CD14-positive monocyte (primary cell): ENCODE results near the gene MANF. TPM values are rescaled to one million over a fixed set of nuclear protein-coding genes. Genes with fewer than 3 reads are reported as not detected.

Source experiments
- DNase-seq, 3 donors: peaks; one replicate each; pipeline ENCODE4 v3.0.0-alpha.2; 2011 to 2022
- H2AFZ ChIP-seq: 2 replicates; pipeline ENCODE4 v1.6.0; 2012; ENCODE audit warnings: mild to moderate bottlenecking, low read depth, low read length, inconsistent platforms; ENCODE audit not compliant: insufficient read depth, poor library complexity, severe bottlenecking
- H3K27ac ChIP-seq, 2 donors: 1 replicate in 1 of 2; 2 replicates in 1 of 2; pipeline ENCODE4 v1.5.1; 2012 to 2013; ENCODE audit warnings: low read length in 2 of 2, control low read depth in 1 of 2, inconsistent platforms in 1 of 2, low read depth in 1 of 2, mild to moderate bottlenecking in 1 of 2
- H3K27me3 ChIP-seq, 2 donors: one replicate each; pipeline versions ENCODE4 v1.6.0 to v1.6.1; 2011 to 2013; ENCODE audit warnings: low read length in 2 of 2; ENCODE audit not compliant: control insufficient read depth in 2 of 2, insufficient read depth in 2 of 2
- H3K36me3 ChIP-seq, 2 donors: replicated peaks in 1 of 2; 1 replicate in 1 of 2; 2 replicates in 1 of 2; pipeline versions ENCODE4 v1.5.1 to v1.6.1; 2012 to 2013; ENCODE audit warnings: low read length in 2 of 2, control low read depth in 1 of 2, inconsistent platforms in 1 of 2, mild to moderate bottlenecking in 1 of 2; ENCODE audit not compliant: insufficient read depth in 2 of 2, control insufficient read depth in 1 of 2
- H3K4me1 ChIP-seq, 2 donors: 1 replicate in 1 of 2; 2 replicates in 1 of 2; pipeline versions ENCODE4 v1.5.1 to v1.6.1; 2012 to 2013; ENCODE audit warnings: low read length in 2 of 2, control low read depth in 1 of 2, inconsistent platforms in 1 of 2, mild to moderate bottlenecking in 1 of 2, moderate library complexity in 1 of 2; ENCODE audit not compliant: insufficient read depth in 2 of 2, control insufficient read depth in 1 of 2
- H3K4me2 ChIP-seq: replicated peaks from 2 replicates; pipeline ENCODE3; 2012; ENCODE audit warnings: low read length, moderate library complexity, mild to moderate bottlenecking; ENCODE audit not compliant: poor library complexity, severe bottlenecking; ENCODE audit errors: extremely low read depth
- H3K4me3 ChIP-seq, 3 experiments: fragments of 200-600 bp in 1 of 3; sonication (generic) in 1 of 3; replicated peaks in 1 of 3; 1 replicate in 2 of 3; 2 replicates in 1 of 3; pipeline ENCODE4 v1.5.1; 2011 to 2013; ENCODE audit warnings: low read length in 3 of 3, mild to moderate bottlenecking in 3 of 3, control low read depth in 2 of 3, low read depth in 2 of 3, inconsistent platforms in 1 of 3, moderate library complexity in 1 of 3
- H3K79me2 ChIP-seq: 2 replicates; pipeline ENCODE4 v1.6.0; 2012; ENCODE audit warnings: mild to moderate bottlenecking, control low read depth, inconsistent platforms, low read length, moderate library complexity; ENCODE audit not compliant: insufficient read depth
- H3K9ac ChIP-seq: 2 replicates; pipeline ENCODE4 v1.6.0; 2017; ENCODE audit warnings: low read length, mild to moderate bottlenecking; ENCODE audit not compliant: insufficient read depth, poor library complexity, severe bottlenecking
- H3K9me3 ChIP-seq, 2 donors: replicated peaks in 1 of 2; 1 replicate in 1 of 2; 2 replicates in 1 of 2; pipeline versions ENCODE4 v1.5.1 to v1.6.1; 2012 to 2013; ENCODE audit warnings: low read length in 2 of 2, control low read depth in 1 of 2; ENCODE audit not compliant: control insufficient read depth in 1 of 2, insufficient read depth in 1 of 2
- H4K20me1 ChIP-seq: 2 replicates; pipeline ENCODE4 v1.6.0; 2012; ENCODE audit warnings: mild to moderate bottlenecking, low read length, control low read depth, moderate library complexity; ENCODE audit not compliant: insufficient read depth
- H3K27ac Mint-ChIP-seq, 7 donors: one replicate each; pipeline ENCODE4 v1.8.0; 2020; ENCODE audit warnings: mild to moderate bottlenecking in 7 of 7, mixed read lengths in 7 of 7, moderate library complexity in 6 of 7, inconsistent platforms in 2 of 7
- H3K27me3 Mint-ChIP-seq, 3 donors: one replicate each; pipeline ENCODE4 v1.8.0; 2021 to 2022; ENCODE audit warnings: low read depth in 3 of 3, mild to moderate bottlenecking in 3 of 3, mixed read lengths in 3 of 3, moderate library complexity in 3 of 3, inconsistent platforms in 1 of 3
- H3K36me3 Mint-ChIP-seq, 2 donors: one replicate each; pipeline ENCODE4 v1.8.0; 2020; ENCODE audit warnings: mixed read lengths in 2 of 2, inconsistent platforms in 1 of 2, mild to moderate bottlenecking in 1 of 2
- H3K4me1 Mint-ChIP-seq: one replicate; pipeline ENCODE4 v1.8.0; 2020; ENCODE audit warnings: mild to moderate bottlenecking, mixed read lengths
- H3K4me3 Mint-ChIP-seq, 2 donors: one replicate each; pipeline ENCODE4 v1.8.0; 2020; ENCODE audit warnings: mild to moderate bottlenecking in 2 of 2, mixed read lengths in 2 of 2, moderate library complexity in 1 of 2
- H3K9me3 Mint-ChIP-seq, 7 donors: one replicate each; pipeline ENCODE4 v1.8.0; 2020 to 2022; ENCODE audit warnings: mixed read lengths in 7 of 7, mild to moderate bottlenecking in 6 of 7, moderate library complexity in 6 of 7, inconsistent platforms in 2 of 7
- WGBS: methylation state at CpG from one replicate; pipeline ENCODE4 v1.1.5; 2013; ENCODE audit warnings: missing lambda C conversion rate; ENCODE audit not compliant: insufficient coverage; 5-methylcytosine and 5-hydroxymethylcytosine counted together
- intact Hi-C, 2 donors: fragments of 100-400 bp; cut with micrococcal nuclease; formaldehyde crosslinking; loops; one replicate each; pipeline versions ENCODE4 v1.15.0 to v1.15.1; 2023
- polyA plus RNA-seq, 3 donors: library from polyadenylated mRNA; depleted of rRNA in 1 of 3; unstranded in 2 of 3; stranded (reverse) in 1 of 3; fragments of 300-500 nt in 2 of 3; fragments of >200 nt in 1 of 3; fragmentation: Illumina TruSeq in 2 of 3; gene quantifications; 1 replicate in 2 of 3; 2 replicates in 1 of 3; pipeline ENCODE4 v1.2.3, GENCODE V29; 2012 to 2021
- TF ChIP-seq, protein P1 (sequence below): fragments of 200-600 bp; IDR thresholded peaks from one replicate; pipeline ENCODE4 v1.8.0; 2022; ENCODE audit warnings: antibody characterized with exemption, mild to moderate bottlenecking

The MANF gene
- polyA plus RNA-seq, 3 donors, result 14.1 to 30.2 (median 23.6) TPM

GRCh38 chr3:51390246-51391074, 5.4 kb downstream of the MANF start:
- TF ChIP-seq, protein P1, sequence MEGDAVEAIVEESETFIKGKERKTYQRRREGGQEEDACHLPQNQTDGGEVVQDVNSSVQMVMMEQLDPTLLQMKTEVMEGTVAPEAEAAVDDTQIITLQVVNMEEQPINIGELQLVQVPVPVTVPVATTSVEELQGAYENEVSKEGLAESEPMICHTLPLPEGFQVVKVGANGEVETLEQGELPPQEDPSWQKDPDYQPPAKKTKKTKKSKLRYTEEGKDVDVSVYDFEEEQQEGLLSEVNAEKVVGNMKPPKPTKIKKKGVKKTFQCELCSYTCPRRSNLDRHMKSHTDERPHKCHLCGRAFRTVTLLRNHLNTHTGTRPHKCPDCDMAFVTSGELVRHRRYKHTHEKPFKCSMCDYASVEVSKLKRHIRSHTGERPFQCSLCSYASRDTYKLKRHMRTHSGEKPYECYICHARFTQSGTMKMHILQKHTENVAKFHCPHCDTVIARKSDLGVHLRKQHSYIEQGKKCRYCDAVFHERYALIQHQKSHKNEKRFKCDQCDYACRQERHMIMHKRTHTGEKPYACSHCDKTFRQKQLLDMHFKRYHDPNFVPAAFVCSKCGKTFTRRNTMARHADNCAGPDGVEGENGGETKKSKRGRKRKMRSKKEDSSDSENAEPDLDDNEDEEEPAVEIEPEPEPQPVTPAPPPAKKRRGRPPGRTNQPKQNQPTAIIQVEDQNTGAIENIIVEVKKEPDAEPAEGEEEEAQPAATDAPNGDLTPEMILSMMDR, result no peak
- Histone ChIP-seq H3K9ac (peak overlapping the region; percentile 48), H3K4me3 (peak overlapping the region; percentile 4 to 74 (median 14)), H4K20me1 (peaks cover 71% of the 10 kb centered on the region), H3K79me2 (peaks cover 79% of the 10 kb centered on the region), H3K4me2 (peak overlapping the region; percentile 72), H2AFZ (peak overlapping the region; percentile 77), H3K27me3 (no peaks in the 10 kb centered on the region), H3K9me3 (no peaks in the 10 kb centered on the region), H3K4me1 (peaks cover 45 to 57% of the 10 kb centered on the region in 2 donors), H3K27ac (peak overlapping the region; percentile 21 to 72), H3K36me3 (peaks cover 39 to 48% of the 10 kb centered on the region in 2 donors)
- no peak for DNase-seq
- Mint-ChIP-seq H3K9me3 (peaks cover 0 to 3% (median 0%) of the 10 kb centered on the region in 7 donors), H3K36me3 (peaks cover 45 to 53% of the 10 kb centered on the region in 2 donors), H3K4me1 (peaks cover 63% of the 10 kb centered on the region), H3K27me3 (peaks cover 0 to 3% (median 1%) of the 10 kb centered on the region in 3 donors), H3K27ac (peak overlapping the region; percentile 26 to 86 (median 80)), H3K4me3 (peak overlapping the region; percentile 59 to 64)
- 36% methylated on average over 26 of the region's 29 CpGs for WGBS
- intact Hi-C loops, result loop anchor here (2.0 to 10.0 kb wide), 3 partner anchors 107 to 1036 kb away; partner anchors contain the start of genes CYB561D2 (in 1 of the 2), NPRL2 (in 1 of the 2), TEX264 (in 1 of the 2) and TMEM115 (in 1 of the 2)

DNA sequence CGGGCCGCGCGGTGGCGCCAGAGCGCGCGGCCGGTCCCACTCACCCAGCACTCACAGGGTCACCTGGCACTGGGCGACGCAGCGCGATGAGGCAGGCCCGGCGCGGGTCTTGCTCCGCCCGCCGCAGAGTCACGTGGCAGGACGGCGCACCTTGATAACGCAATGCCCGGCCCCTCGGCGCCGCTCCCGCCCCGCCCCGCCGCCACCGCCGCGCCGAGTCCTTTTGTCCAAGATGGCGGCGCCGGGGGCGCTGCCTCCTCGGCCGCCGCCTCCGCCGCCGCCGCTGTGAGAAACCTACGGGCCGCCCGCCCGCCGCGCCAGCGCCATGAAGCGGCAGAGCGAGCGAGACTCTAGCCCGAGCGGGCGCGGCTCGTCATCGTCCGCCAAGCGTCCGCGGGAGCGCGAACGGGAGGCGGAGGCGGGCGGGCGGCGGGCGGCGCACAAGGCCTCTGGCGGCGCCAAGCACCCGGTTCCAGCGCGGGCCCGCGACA, 6.0 kb downstream of the MANF start, which contains the start of gene RBM15B:
TSS of gene RBM15B (plus strand) at position 211 of the 491 bp plus-strand sequence. CDS start at position 326, 115 bp downstream.
- Histone ChIP-seq H3K79me2 (peaks cover 79% of the 10 kb centered on the region), H3K27me3 (no peaks in the 10 kb centered on the region), H3K36me3 (peaks cover 45 to 55% of the 10 kb centered on the region in 2 donors), H3K4me3 (peak within 1 kb of the TSS; percentile 52 to 74 (median 62)), H3K4me2 (peak within 1 kb of the TSS; percentile 80), H3K4me1 (peaks cover 38 to 50% of the 10 kb centered on the region in 2 donors), H3K9me3 (no peaks in the 10 kb centered on the region), H4K20me1 (peaks cover 72% of the 10 kb centered on the region), H2AFZ (peak within 1 kb of the TSS; percentile 77), H3K27ac (peak within 1 kb of the TSS; percentile 41 to 72), H3K9ac (peak within 1 kb of the TSS; percentile 82)
- Mint-ChIP-seq H3K4me1 (peaks cover 59% of the 10 kb centered on the region), H3K9me3 (peaks cover 0 to 3% (median 0%) of the 10 kb centered on the region in 7 donors), H3K4me3 (peak within 1 kb of the TSS; percentile 79 to 84), H3K27ac (peak within 1 kb of the TSS; percentile 74 to 89 (median 84)), H3K36me3 (peaks cover 51 to 60% of the 10 kb centered on the region in 2 donors), H3K27me3 (peaks cover 0 to 2% (median 0%) of the 10 kb centered on the region in 3 donors)
- intact Hi-C loops, result loop anchor here (2.0 to 10.0 kb wide), 3 partner anchors 106 to 1036 kb away; partner anchors contain the start of genes CYB561D2 (in 1 of the 2), NPRL2 (in 1 of the 2), TEX264 (in 1 of the 2) and TMEM115 (in 1 of the 2)
- TF ChIP-seq, protein P1, result peak; percentile 86
- under 1% methylated on average over 83 of the region's 83 CpGs for WGBS
- peak; percentile 96 to 97 (median 97) for DNase-seq
